GM12865 (cell line): Measurements from ENCODE around the gene ENHO.

Experiments
- DNase-seq: peaks from one replicate; pipeline ENCODE4 v3.0.0; 2010; ENCODE audit warnings: low read depth
- H3K4me3 ChIP-seq: 2 replicates; pipeline ENCODE4 v1.5.1; 2011; ENCODE audit warnings: mild to moderate bottlenecking, low read depth, low read length, control low read depth
- CTCF ChIP-seq: IDR thresholded peaks from 2 replicates; pipeline ENCODE4 v1.5.1; 2011; ENCODE audit warnings: low read length, control low read depth, low read depth, inconsistent platforms; ENCODE audit not compliant: insufficient read depth; ENCODE audit errors: missing control alignments

The ENHO gene

GRCh38 chr9:34568133-34568532 is 45.3 kb upstream of the ENHO start:
- DNase-seq: no peak
- H3K4me3 ChIP-seq: no peak overlapping the region
- TF ChIP-seq CTCF: no peak

GRCh38 chr9:34566972-34567371 is 44.2 kb upstream of the ENHO start:
- H3K4me3 ChIP-seq: no peak overlapping the region
- no peak for DNase-seq
- TF ChIP-seq CTCF: no peak

GRCh38 chr9:34566322-34566721 is 43.5 kb upstream of the ENHO start:
- no peak overlapping the region for H3K4me3 ChIP-seq
- TF ChIP-seq CTCF: no peak
- no peak for DNase-seq

GRCh38 chr9:34565856-34566255 is 43.1 kb upstream of the ENHO start:
- no peak for DNase-seq
- no peak for TF ChIP-seq CTCF
- H3K4me3 ChIP-seq: no peak overlapping the region

GRCh38 chr9:34564617-34565016 is 41.8 kb upstream of the ENHO start:
- TF ChIP-seq CTCF: no peak
- no peak for DNase-seq
- H3K4me3 ChIP-seq: no peak overlapping the region

- H3K4me3 ChIP-seq: no peak overlapping the region
- no peak for DNase-seq
Observed at GRCh38 chr9:34563262-34563661, 40.5 kb upstream of the ENHO start.

More at GRCh38 chr9:34563262-34563661, 40.5 kb upstream of the ENHO start:
- no peak for TF ChIP-seq CTCF
